ENCODE data around the gene C10orf62.

C10orf62 gene

DNA sequence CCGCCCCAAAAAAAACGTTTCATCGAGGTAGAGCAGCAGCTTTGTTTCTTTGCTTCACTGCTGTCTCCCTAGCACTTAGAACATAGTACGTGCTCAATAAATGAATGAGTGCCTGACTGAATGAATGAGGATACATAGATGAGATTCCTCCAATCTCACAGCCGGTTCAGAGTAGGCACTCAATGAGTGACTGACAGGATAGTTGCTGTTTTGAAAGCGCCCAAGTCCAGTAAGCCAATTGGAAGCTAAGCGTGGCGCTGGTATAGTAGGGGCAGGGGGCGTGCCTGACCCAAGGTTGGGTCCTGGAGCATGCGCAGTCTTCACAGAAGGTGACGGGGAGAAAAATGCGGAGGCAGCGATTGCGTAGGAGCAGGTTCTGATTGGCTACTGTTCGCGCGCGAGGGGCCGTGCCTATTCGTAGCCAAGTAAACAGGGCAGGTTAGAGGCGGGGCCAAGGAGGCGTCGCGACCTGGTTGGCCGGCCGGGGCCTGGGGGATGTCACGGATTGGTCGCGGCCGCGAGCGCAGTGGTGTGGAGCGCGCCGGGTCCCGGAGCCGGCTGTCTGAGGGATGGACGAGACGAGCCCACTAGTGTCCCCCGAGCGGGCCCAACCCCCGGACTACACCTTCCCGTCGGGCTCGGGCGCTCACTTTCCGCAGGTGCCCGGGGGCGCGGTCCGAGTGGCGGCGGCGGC is 50.8 kb downstream of the C10orf62 start, which contains the start of gene PI4K2A:
PI4K2A (plus strand) TSS at position 498 of the 694 bp plus-strand sequence; CDS start at position 570, 72 bp downstream.
- DNase-seq (ENCODE audit: low spot score), result peak; percentile 99
- TF ChIP-seq, protein P1, sequence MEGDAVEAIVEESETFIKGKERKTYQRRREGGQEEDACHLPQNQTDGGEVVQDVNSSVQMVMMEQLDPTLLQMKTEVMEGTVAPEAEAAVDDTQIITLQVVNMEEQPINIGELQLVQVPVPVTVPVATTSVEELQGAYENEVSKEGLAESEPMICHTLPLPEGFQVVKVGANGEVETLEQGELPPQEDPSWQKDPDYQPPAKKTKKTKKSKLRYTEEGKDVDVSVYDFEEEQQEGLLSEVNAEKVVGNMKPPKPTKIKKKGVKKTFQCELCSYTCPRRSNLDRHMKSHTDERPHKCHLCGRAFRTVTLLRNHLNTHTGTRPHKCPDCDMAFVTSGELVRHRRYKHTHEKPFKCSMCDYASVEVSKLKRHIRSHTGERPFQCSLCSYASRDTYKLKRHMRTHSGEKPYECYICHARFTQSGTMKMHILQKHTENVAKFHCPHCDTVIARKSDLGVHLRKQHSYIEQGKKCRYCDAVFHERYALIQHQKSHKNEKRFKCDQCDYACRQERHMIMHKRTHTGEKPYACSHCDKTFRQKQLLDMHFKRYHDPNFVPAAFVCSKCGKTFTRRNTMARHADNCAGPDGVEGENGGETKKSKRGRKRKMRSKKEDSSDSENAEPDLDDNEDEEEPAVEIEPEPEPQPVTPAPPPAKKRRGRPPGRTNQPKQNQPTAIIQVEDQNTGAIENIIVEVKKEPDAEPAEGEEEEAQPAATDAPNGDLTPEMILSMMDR (IDR thresholded peaks at IDR 0.05), result no peak
- H3K27ac ChIP-seq, result peak within 1 kb of the TSS; percentile 82 to 97

More for the DNA sequence above, 50.8 kb downstream of the C10orf62 start, which contains the start of gene PI4K2A:
- H3K4me3 ChIP-seq, result peak within 1 kb of the TSS; percentile 99

Measured in coronary artery (tissue), 2 donors.